Skin of body (tissue), 2 donors: Measurements from ENCODE around the gene PDZK1IP1. TPM values are rescaled to one million over a fixed set of nuclear protein-coding genes. Genes with fewer than 3 reads are reported as not detected.

Experiments
- DNase-seq: peaks from one replicate; lab custom pipeline; 2025; lab: John Stamatoyannopoulos, UW
- total RNA-seq: library from RNA; depleted of rRNA; stranded (reverse); fragments of >200 nt; gene quantifications from one replicate; pipeline ENCODE4 v1.2.3, GENCODE V29; 2014

The PDZK1IP1 gene
- total RNA-seq, 1 donor from 2014 or later: 5.2 TPM

GRCh38 chr1:47137925-47138615 is 51.8 kb downstream of the PDZK1IP1 start:
- no peak for DNase-seq

DNA sequence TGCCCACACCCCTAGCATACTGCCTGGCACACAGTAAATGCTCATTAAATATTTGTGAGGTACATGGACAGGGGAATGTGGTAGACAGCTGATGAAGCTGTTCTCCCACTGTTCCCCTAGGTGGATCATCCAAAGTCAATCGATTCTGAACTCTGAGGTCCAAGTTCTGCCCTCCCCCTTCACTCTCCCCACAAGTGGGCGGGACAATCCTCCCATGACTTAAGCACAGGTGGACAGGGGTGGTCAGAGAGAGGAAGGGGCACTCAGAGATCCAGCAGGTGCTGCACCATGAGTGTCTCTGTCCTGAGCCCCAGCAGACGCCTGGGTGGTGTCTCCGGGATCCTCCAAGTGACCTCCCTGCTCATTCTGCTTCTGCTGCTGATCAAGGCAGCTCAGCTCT is 52.6 kb downstream of the PDZK1IP1 start, which contains the start of gene CYP4A22:
Gene CYP4A22 (plus strand): TSS at position 244 of the 400 bp plus-strand sequence. CDS start 45 bp downstream, at position 289.
- no peak for DNase-seq

Other genes with a start within 250 kb of the PDZK1IP1 start
- gene CYP4A11, start 248.6 kb downstream of the PDZK1IP1 start, total RNA-seq: not detected
- gene CYP4X1, start 166.4 kb downstream of the PDZK1IP1 start, total RNA-seq: 2.8 TPM
- 0.39 TPM for gene CYP4Z1, start 122.8 kb downstream of the PDZK1IP1 start, total RNA-seq
- gene CYP4A22, start 52.6 kb downstream of the PDZK1IP1 start, total RNA-seq: not detected
- gene TAL1, start 42.2 kb upstream of the PDZK1IP1 start, total RNA-seq: 5.3 TPM
- gene STIL, start 124.1 kb upstream of the PDZK1IP1 start, total RNA-seq: 7.1 TPM
- 76.2 TPM for gene CMPK1, start 143.8 kb upstream of the PDZK1IP1 start, total RNA-seq
- not detected for gene FOXE3, start 226.2 kb upstream of the PDZK1IP1 start, total RNA-seq
- 0.30 TPM for gene FOXD2, start 248.0 kb upstream of the PDZK1IP1 start, total RNA-seq